ENCODE results near the gene GLRX2.
"Not testable (repeated sequence)": the region's sequence is repeated elsewhere in the genome, so short reads cannot be mapped to it uniquely, and the experiment has no call there.

Gene GLRX2

GRCh38 chr1:193068013-193068412, 37.2 kb downstream of the GLRX2 start:
- in situ Hi-C loops (cut with HindIII; ENCODE audit: low sequenced_read_pairs): no loop called here

DNA sequence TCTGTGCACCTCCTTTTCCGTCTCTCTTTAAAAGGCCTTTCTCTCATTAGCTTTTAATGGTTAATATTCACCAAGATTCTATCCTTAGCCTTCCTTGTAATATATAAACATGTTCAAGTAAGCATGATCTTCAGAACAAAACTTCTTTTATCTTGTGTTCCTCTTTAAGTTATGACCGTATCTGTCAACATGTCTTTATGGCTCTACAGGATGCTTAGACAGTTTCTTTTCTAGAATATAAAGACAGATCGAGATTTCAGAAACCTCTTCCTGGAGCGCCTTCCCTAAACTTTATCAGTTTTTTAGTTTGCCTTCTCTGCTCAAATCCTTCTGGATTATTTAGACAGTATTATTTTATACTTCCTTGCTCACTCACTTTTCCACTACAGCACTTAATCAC, 38.6 kb downstream of the GLRX2 start:
- in situ Hi-C loops (cut with HindIII; ENCODE audit: low sequenced_read_pairs): no loop called here

DNA sequence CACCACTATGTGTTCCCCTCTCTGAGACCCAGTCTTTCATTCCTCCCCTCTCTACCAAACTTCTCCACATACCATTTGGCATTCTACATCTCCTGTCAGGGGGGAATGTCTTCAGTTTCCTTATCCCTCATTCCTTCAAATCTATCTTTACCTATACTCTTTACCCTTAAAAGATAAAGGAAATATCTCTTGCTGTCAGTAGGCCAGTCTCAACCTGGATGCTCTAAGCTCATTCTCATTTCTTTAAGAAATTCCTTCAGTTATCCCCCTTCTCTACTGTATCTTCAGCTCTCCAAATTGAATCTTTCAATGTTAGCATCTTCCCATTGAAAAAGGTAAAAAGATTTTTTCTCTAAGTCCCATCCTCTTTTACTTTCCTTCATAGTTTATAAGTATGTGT, 39.3 kb downstream of the GLRX2 start:
- in situ Hi-C loops (cut with HindIII; ENCODE audit: low sequenced_read_pairs): no loop called here

- in situ Hi-C loops (cut with HindIII; ENCODE audit: low sequenced_read_pairs): no loop called here
Observed at GRCh38 chr1:193062698-193063463, 42.3 kb downstream of the GLRX2 start.

DNA sequence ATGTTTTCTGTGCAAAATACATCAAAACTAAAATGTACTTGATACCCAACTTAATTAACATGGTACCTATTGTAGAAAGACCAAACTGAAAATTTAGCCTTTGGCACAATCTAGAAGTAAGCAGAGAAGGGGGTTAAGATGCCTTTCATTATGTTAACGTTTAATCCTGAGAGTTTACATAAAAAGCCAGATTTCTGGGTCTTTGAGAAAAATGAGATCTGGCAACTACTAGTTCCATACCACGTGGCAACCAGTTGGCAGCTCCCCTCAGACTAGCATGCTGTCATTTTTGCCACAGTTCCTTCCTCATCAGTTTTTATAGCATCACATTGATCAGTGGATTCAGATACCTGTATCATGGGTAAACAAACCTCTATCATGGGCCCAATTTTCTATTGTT, 44.3 kb downstream of the GLRX2 start:
- in situ Hi-C loops (cut with HindIII; ENCODE audit: low sequenced_read_pairs): no loop called here

- in situ Hi-C loops (cut with HindIII; ENCODE audit: low sequenced_read_pairs): no loop called here
Observed at GRCh38 chr1:193060406-193060805, 44.8 kb downstream of the GLRX2 start.

- in situ Hi-C loops (cut with HindIII; ENCODE audit: low sequenced_read_pairs): no loop called here
Observed at GRCh38 chr1:193060115-193060403, 45.2 kb downstream of the GLRX2 start.

DNA sequence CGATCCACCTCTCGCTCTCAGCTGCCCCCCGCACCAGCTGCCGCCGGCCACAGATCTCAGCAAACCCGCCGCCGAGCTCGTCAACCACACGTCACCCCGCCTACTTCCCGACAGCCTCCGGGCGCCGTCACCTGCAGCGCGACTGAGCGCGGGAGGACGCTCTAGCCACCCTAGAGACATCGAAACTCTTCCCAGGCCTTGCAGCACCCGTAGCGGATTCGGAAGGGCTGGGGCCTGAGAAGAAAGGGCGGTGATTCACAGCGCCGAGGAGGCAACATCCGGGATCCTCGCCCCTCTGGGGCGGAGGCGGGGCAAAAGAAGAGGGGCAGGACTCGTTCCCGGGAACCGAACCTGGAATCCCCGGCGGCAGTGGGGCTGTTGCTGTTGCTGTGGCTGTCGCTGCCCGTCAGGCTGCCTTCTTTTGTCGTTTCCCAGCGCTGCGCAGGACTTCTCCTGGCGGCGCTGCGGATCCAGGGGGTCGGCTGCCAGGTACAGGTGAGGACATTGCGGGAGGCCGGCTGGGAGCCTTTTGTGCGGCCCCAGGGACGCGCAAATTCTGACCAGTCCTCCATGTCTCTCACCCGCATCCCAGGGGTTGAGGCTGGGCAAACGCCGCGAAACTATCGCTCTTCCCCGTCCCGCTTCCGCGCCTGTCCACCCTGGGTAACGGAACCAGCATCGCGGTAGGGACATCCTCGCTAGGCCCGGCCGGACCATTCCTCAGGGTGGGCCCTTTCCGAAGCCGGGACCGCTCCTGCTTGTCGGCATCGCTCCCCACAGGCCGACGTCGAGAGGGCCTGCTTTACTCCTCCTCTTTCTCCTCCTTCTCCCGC, 45.7 kb downstream of the GLRX2 start, which contains the start of the genes RO60 and UCHL5:
Gene RO60 (plus strand): TSS at position 331 of the 833 bp plus-strand sequence. CDS start 9,443 bp downstream, outside the sequence.
Gene UCHL5 (minus strand): TSS at position 79 of the 833 bp plus-strand sequence. CDS start 100 bp downstream, outside the sequence.
- in situ Hi-C loops (cut with HindIII; ENCODE audit: low sequenced_read_pairs): no loop called here

- in situ Hi-C loops (cut with HindIII; ENCODE audit: low sequenced_read_pairs): no loop called here
Observed at GRCh38 chr1:193058529-193059281, 46.5 kb downstream of the GLRX2 start.

DNA sequence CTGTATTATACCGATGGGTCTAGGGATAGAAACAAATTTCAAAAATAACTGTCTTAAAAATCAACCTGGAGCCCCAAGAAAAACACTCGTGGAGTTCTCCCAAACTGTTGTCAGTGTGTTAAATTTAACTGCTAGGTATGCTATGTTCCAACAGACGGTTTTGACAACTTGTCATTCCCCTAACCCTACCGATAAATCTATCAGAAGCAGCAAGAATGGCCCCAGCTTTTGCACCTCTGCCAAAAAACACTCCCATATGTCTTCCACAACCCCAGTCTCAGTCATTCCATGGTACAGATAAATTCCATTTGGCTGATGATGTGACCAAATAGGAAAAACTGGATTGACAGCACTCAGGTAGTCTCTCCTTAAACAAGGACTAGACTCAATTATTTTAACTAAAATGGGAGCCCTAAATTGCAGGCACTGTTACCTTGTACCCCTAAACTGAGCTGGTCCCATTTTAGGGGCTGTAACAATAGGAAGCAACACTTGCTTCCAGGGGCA, 51.0 kb downstream of the GLRX2 start:
- in situ Hi-C loops (cut with HindIII; ENCODE audit: low sequenced_read_pairs): no loop called here

DNA sequence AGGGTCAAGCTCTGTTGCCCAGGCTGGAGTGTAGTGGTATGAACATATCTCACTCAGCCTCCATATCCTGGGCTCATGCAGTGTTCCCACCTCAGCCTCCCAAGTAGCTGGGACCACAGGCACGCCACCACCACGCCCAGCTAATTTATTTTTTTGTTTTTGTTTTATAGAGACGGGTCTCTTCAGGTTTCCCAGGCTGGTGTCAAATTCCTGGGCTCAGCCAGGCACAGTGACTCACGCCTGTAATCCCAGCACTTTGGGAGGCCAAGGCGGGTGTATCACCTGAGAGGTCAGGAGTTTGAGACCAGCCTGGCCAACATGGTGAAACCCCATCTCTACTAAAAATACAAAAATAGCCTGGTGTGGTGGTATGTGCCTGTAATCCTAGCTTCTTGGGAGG, 56.3 kb downstream of the GLRX2 start:
- in situ Hi-C loops (cut with HindIII; ENCODE audit: low sequenced_read_pairs): not testable (repeated sequence)

All from endothelial cell of hepatic sinusoid (primary cell).